Activated gamma-delta T cell (primary cell): Measurements from ENCODE around the gene TM9SF3.

Source experiments
- DNase-seq: peaks from one replicate; lab custom pipeline; 2025; lab: John Stamatoyannopoulos, UW

TM9SF3 gene

DNA sequence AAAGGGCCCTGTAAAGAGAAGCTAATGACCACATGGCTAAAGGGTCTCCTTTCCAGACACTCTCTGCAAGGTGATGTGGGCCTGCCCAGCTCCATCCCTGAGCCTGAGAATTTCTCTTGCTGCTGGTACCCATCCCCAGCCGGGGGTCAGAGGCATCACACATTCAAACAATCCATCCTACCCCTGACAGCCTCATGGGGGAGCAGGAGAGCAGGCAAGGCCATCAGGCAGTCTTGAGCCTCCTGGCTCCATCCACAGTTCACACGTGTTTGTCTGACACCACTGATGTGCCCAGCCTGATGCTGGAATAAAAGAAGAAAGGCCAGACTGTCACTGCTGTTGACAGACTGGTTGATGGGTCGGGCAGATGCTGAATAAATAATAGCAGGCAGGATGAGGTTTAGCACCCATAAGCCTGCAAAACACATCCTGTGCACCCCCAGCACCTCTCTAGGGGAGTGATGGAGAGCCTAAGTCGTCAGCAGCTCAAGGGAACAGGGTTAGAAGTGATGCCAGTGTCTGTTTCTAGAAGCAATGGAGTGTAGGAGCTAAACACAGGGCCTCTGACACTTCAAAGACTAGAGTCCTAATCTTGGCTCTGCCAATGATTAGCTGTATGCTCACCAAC, 116.6 kb downstream of the TM9SF3 start:
- no peak for DNase-seq

DNA sequence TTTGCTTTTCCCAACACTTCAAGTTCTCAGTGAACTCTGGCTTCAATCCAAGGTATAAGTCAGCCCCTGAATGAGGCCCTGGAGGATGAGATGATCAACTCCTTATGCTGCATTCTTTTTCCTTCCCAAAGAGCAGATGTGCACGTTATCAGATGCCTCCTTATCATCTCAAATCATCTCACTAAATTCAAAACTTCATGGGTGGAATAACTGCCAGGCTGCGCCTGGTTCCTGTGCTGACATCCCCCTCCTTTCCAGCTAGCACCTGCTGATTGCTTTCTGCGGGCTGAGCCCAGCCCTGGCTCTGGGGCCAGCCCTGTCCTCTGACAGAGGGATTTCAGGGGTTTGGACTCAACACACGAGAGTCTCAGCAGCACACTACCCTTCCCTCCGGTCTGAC, 118.0 kb downstream of the TM9SF3 start:
- no peak for DNase-seq
